HG03520 (cell line): ENCODE results near the gene UBE2L3.
"Not testable (repeated sequence)": the region's sequence is repeated elsewhere in the genome, so short reads cannot be mapped to it uniquely, and the experiment has no call there.

Experiments
- ATAC-seq: cut with Tn5 transposase; IDR thresholded peaks from one replicate; pipeline ENCODE4 v1.9.1; 2021; ENCODE audit warnings: mild to moderate bottlenecking, moderate library complexity; ENCODE audit not compliant: unreplicated experiment

UBE2L3 gene

GRCh38 chr22:21626073-21626734, 58.7 kb downstream of the UBE2L3 start:
- ATAC-seq, result no peak

DNA sequence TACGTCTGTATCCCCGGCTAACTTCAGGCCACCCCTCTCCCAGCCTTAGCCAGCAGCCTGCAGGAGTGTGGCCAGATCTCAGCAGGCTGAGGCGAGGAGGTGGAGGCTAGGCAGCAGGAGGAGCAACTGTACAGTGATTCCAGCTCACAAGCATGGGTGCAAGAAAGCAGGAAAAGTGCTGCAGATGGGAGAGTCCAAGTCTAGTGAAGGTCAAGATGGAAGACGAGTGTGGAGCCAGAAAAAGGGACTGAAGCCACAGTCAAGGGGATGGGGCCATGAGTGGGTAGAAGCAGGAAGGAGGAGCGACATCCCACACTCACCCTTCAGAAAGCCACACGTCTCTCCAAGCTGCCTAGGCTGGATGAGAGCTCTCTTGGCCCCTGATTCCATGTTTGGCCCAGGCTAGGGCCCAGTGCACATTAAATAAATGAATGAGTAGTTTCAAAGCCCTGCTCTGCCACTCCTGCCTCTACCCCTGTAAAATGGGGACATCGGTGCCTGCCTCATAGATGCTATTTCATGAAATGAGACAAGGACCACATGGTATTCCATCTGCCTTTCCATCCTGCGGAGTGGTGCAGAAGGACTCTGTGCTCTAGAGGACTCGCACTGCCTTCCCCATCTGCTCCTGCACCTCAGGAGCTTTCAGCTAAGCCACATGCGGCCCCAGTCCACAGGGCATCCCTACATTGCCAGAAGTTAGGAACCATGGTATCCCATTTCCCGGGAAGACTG, 59.4 kb downstream of the UBE2L3 start:
- no peak for ATAC-seq

DNA sequence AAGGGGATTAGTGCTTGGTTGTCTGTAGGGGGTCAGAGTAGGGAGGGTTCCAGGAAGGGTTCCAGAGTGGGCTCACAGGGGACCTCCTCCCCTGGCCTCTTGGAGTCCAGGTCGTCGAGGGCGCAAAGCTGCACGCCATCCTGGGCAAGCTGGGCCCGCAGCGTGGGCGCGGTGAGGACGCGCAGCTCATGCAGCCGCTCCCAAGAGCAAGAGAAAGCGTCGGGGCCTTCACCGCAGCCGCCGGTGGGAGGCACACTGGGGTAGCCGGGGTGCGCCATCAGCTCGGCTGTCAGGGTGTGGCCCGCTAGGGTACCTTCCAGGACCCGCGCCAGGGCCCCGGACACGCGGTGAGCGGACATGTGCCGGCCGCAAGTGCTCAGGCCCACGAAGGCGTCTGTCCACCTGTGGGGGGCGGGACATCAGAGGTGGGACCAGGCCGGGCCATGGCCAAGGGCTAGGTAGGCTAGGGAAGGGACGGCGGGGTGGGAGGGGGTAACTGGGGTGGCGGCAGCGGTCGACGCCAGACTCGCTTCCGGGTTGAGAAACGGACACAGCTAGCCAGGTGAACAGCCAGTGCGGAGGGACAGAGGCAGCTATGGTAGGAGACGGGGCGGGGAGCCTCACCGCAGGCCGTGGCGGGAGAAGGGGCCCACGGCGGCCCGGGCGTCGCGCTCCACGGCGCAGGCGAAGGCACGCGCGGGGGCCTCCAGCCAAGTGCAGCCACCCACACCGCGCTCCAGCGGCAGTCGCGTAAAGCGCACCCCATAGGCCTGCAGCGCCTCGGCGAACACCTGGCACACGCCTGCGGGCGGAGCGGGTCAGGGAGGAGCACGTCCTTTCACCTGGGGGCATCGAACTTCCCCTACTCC, 61.1 kb downstream of the UBE2L3 start:
- ATAC-seq, result no peak

DNA sequence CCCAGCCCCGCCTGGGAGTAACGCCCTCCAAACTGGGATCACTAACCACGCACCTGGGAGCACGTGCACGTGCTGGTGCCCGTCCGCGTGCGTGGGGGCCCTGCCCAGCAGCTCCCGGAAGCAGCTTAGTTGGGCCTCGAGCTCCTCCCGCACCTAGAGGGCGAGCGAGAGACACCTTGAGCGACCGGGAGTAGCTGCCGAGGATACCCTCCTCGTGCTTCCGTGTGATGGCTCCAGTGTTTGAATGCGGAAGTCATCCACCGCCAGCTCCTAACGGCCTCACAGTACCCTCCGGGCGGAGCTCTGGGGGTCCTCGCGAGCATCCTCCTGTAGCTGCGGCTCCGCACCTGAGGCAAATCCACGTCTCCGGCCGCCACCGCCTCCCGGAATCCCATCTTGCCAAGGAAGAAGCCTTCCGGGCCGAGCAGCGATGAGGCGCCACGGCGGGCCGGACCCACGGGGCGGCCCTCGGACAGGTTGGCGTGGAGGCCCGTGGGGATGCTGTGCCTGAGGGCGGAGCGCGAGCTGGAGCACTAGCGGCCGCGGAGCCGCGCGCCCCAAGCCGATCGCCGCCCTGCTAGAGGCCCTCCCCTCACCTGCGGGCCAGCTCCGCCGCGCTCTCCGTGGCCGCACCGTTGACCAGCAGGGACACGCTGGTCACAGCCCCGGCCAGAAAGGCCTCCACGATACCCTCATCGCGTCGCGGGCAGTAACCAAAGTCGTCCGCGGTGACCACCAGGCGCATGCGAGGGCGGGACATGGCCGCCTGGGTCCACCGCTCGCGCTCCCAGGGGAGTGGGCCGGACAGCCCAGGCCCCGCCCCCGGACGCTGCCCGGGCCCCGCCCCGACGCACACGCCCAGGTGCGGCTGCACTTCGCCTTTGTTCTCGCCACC, 62.0 kb downstream of the UBE2L3 start, which contains the start of gene YDJC:
TSS of gene YDJC (minus strand) at position 768 of the 895 bp plus-strand sequence. CDS start at position 760, 8 bp downstream.
- ATAC-seq, result peak; percentile 73

- ATAC-seq, result no peak
Measured at GRCh38 chr22:21631025-21631424, 63.5 kb downstream of the UBE2L3 start.

GRCh38 chr22:21632237-21632895, 64.9 kb downstream of the UBE2L3 start, which contains the start of gene CCDC116:
CCDC116 (plus strand) TSS chr22:21632760; CDS start chr22:21633182, 422 bp downstream.
- ATAC-seq, result no peak

GRCh38 chr22:21632931-21633330, 65.4 kb downstream of the UBE2L3 start:
- ATAC-seq, result no peak

DNA sequence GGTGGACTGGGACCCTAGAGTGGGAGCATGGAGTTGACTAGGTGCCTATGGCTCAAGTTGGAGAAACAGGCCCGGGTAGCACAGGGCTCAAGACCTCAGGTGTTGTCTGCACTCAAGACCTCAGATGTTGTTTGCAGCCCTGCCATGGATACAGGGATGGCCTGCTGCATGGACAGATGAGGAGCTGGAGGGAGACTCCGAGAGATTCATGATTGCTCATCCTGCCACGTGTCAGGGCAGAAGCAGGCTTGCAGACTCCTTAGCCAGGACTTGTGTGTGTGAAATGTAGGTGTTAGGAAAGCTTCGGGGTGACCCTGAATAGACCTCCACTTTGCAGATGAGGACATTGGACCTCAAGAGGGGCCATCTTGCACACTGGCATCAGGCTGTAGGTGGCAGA, 66.0 kb downstream of the UBE2L3 start:
- no peak for ATAC-seq

DNA sequence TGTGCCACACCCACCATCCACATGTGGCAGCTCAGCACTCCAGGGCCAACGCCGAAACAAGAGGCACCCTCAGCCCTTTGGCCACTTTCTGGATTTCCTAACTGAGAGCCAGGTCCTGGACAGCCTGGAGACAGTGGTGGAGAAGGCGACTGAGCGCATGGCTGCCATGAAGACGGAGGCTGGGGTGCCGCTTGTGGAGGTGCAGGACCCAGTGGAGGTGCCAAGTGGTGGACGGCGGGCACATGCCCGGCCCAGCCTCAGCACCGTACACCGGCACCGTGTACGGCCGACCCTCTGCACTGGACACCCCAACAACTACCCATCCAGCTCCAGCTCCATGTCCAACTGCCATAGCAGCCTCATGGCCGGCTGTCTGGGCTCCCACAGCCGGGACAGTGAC, 66.6 kb downstream of the UBE2L3 start:
- no peak for ATAC-seq

DNA sequence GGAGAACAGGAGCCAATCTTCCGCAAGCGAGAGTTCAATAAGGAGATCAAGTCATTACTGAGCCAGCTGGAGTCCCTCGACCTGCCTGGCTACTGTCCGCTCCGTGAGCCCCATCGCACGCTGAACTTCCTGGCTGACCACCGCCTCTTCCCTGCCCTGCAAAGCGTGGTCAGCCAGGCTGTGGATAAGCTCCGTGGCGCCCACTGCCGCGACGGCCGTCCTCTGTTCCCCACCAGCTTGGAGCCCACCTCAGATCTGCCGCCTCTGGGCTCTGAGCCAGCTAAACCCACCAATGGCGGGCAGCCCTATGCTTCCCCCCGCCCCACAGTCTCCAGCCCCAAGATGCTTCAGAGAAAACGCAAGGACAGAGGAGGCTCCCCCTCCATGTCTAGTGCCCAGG, 67.3 kb downstream of the UBE2L3 start:
- ATAC-seq, result no peak

- ATAC-seq, result no peak
Measured at GRCh38 chr22:21635771-21636510, 68.4 kb downstream of the UBE2L3 start.

DNA sequence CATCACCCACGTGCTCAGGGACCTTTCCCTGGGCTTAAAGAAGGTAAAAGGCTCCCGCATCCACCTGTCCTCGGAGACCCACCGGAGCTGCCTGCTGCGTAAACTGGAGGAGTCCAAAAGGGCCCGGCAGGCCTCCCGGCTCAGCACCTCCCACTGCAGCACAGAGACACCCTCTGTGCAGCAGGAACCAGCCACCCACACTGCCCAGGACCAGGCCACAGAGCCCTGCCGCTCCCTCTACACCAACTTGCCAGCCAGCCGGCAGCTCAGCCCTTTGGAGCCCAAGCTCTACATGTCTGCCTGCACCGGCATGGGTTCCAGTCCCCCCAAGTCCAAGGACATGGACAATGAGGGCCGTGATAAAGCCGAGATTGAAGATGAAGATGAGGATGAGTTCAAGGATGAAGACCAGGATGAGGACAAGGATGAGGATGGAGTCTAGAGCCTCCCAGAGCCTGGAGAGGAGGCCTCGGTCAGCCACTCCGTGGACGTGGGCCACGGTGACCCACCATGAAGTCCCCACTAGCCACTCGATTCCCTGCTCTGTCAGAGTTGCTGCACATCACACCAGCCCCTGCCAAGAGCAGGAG, 69.2 kb downstream of the UBE2L3 start:
- ATAC-seq, result no peak

- ATAC-seq, result not testable (repeated sequence)
Measured at GRCh38 chr22:21637450-21637849, 69.9 kb downstream of the UBE2L3 start.

- ATAC-seq, result no peak
Measured at GRCh38 chr22:21639359-21639758, 71.8 kb downstream of the UBE2L3 start.

DNA sequence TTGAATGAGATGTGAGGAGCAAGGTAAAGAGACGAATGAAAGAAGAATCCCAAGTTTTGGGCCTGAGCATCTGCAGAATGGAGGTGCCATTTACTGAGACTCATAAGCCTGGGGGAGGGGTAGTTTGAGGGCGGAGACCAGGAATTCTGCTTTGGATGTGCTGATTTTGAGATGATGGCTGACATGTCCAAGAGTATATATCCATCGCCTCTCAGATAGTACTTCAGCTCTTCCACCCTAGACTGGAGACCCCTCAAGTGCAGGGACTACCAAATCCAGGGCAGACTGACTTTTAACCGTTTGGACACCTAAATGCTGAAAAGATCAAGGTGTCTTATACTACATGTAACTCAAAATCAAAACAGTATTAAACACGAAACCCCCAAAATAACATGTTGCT, 73.3 kb downstream of the UBE2L3 start:
- no peak for ATAC-seq

GRCh38 chr22:21641417-21641788, 73.9 kb downstream of the UBE2L3 start:
- ATAC-seq, result no peak

DNA sequence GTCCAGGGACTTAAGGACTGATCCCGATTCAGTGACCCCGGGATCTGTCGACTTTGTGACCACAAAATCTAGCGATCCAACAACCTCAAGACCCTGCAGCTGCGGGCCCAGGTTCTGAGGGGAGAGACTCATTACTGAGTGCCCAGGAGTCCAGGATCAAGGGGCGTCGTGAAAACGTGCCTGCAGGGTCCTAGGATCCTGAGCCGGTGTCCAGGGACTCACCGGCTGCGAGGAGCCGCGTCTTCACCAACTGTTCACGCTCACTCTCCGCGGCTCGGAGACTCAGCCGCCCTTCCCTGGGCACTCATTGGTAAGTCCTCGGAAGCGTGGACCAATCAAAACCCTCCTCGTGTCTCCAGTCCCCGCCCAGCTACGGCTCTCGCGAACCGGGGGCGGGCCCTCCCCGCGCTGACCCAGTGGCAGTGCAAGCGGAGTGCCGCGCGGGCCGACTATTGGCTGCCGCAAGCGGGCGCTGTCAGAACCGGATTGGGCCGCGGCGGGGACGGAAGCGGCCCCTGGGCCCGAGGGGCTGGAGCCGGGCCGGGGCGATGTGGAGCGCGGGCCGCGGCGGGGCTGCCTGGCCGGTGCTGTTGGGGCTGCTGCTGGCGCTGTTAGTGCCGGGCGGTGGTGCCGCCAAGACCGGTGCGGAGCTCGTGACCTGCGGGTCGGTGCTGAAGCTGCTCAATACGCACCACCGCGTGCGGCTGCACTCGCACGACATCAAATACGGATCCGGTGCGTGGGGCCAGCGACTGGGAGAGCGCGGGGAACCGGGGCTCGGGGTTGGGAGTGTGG, 74.5 kb downstream of the UBE2L3 start, which contains the start of gene SDF2L1:
TSS of gene SDF2L1 (plus strand) at position 514 of the 795 bp plus-strand sequence. CDS start at position 549, 35 bp downstream.
- peak; percentile 92 for ATAC-seq
